Sigmoid colon (tissue), 7 donors: Measurements from ENCODE around the gene EFHC2. TPM values are rescaled to one million over a fixed set of nuclear protein-coding genes. Genes with fewer than 3 reads are reported as not detected.

ENCODE experiments used
- DNase-seq: peaks from one replicate; pipeline ENCODE4 v3.0.0-alpha.2; 2019
- H3K27ac ChIP-seq, 4 donors: fragments of 200-600 bp; sonication (generic); one replicate each; pipeline ENCODE4 v1.5.1; 2016 to 2019; ENCODE audit warnings: mild to moderate bottlenecking in 1 of 4
- H3K27me3 ChIP-seq, 3 donors: fragments of 200-600 bp; sonication (generic); one replicate each; pipeline ENCODE4 v1.5.1; 2019; ENCODE audit warnings: mild to moderate bottlenecking in 1 of 3
- H3K36me3 ChIP-seq, 4 donors: fragments of 200-600 bp; sonication (generic); one replicate each; pipeline ENCODE4 v1.5.1; 2016 to 2019
- H3K4me1 ChIP-seq, 4 donors: fragments of 200-600 bp; sonication (generic); one replicate each; pipeline ENCODE4 v1.5.1; 2017 to 2019
- H3K4me3 ChIP-seq, 4 donors: fragments of 200-600 bp; sonication (generic); one replicate each; pipeline ENCODE4 v1.5.1; 2017 to 2019; ENCODE audit warnings: mild to moderate bottlenecking in 2 of 4, moderate library complexity in 1 of 4
- H3K9me3 ChIP-seq, 4 donors: fragments of 200-600 bp in 3 of 4; sonication (generic) in 3 of 4; one replicate each; pipeline versions ENCODE4 v1.5.1 to v1.6.1; 2013 to 2019
- EP300 ChIP-seq, 4 donors: sonication (generic); formaldehyde crosslinking; IDR thresholded peaks; one replicate each; pipeline ENCODE4 v1.6.1; 2017; ENCODE audit warnings: antibody characterized with exemption in 4 of 4
- POLR2A ChIP-seq, 2 donors: fragments of 450-650 bp; IDR thresholded peaks; one replicate each; pipeline ENCODE4 v1.6.1; 2016; ENCODE audit warnings: antibody characterized with exemption in 2 of 2, mild to moderate bottlenecking in 2 of 2, moderate library complexity in 2 of 2
- POLR2AphosphoS5 ChIP-seq, 4 donors: sonication (generic); formaldehyde crosslinking; IDR thresholded peaks; one replicate each; pipeline ENCODE4 v1.6.1; 2017; ENCODE audit warnings: antibody characterized with exemption in 4 of 4
- WGBS, 2 donors: extraction: QIAGEN DNeasy Blood & Tissue Kit; methylation state at CpG; one replicate each; pipeline ENCODE4 v1.1.7; 2013; 5-methylcytosine and 5-hydroxymethylcytosine counted together
- intact Hi-C: fragments of 100-400 bp; cut with DNase I; formaldehyde crosslinking; loops from one replicate; pipeline ENCODE4 v1.15.1; 2023
- polyA plus RNA-seq, 3 donors: library from polyadenylated mRNA; stranded (reverse); fragments of 200-250 nt; gene quantifications; one replicate each; pipeline ENCODE4 v1.2.3, GENCODE V29; 2013
- total RNA-seq, 4 donors: library from RNA; depleted of rRNA; stranded (reverse); fragments of >200 nt; gene quantifications; one replicate each; pipeline ENCODE4 v1.1.0, GENCODE V29; 2016
- TF ChIP-seq, protein P1 (sequence below), 4 experiments: fragments of 450-650 bp in 3 of 4; fragments of 200-600 bp in 1 of 4; IDR thresholded peaks; one replicate each; pipeline ENCODE4 v1.5.1; 2016 to 2019; ENCODE audit warnings: antibody characterized with exemption in 4 of 4, mild to moderate bottlenecking in 3 of 4, moderate library complexity in 2 of 4
- donor health status: healthy with polysubstance abuse.
- donor health status: Bipolar disorder and iron deficiency.
- donor health status: healthy.

Gene EFHC2
- total and polyA plus RNA-seq, 7 donors = 1.1 to 3.2 (median 2.6) TPM

DNA sequence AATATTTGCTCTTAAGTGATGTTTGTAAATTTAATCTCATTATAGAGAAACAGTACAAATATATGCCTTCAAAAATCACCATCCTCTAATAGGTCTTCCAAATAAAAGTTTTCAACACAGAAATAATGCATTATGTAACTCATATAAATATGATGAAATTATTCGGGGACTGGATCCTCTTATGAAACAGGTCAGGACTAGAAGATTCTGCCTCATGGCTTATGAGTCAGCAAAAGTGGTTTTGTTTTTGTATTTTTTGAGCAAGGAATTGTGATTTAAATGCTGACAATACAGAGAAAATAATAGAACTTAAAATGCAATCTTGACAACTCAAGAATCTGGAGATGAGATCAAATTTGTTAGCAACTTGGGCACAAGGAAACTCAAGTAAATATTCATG lies 190.6 kb downstream of the EFHC2 start:
- Histone ChIP-seq H3K4me3 (no peak overlapping the region), H3K9me3 (no peaks in the 10 kb centered on the region), H3K27me3 (no peaks in the 10 kb centered on the region), H3K27ac (no peak overlapping the region), H3K36me3 (no peaks in the 10 kb centered on the region), H3K4me1 (no peaks in the 10 kb centered on the region)
- intact Hi-C loops = no loop called here
- 70 to 90% methylated on average over 1 of the region's 1 CpG for WGBS, 2 donors
- DNase-seq = no peak
- TF ChIP-seq EP300 (IDR thresholded peaks at IDR 0.05) (no peak), POLR2AphosphoS5 (IDR thresholded peaks at IDR 0.05) (no peak), POLR2A (IDR thresholded peaks at IDR 0.05) (no peak)
- TF ChIP-seq, protein P1, sequence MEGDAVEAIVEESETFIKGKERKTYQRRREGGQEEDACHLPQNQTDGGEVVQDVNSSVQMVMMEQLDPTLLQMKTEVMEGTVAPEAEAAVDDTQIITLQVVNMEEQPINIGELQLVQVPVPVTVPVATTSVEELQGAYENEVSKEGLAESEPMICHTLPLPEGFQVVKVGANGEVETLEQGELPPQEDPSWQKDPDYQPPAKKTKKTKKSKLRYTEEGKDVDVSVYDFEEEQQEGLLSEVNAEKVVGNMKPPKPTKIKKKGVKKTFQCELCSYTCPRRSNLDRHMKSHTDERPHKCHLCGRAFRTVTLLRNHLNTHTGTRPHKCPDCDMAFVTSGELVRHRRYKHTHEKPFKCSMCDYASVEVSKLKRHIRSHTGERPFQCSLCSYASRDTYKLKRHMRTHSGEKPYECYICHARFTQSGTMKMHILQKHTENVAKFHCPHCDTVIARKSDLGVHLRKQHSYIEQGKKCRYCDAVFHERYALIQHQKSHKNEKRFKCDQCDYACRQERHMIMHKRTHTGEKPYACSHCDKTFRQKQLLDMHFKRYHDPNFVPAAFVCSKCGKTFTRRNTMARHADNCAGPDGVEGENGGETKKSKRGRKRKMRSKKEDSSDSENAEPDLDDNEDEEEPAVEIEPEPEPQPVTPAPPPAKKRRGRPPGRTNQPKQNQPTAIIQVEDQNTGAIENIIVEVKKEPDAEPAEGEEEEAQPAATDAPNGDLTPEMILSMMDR (IDR thresholded peaks at IDR 0.05) = no peak

DNA sequence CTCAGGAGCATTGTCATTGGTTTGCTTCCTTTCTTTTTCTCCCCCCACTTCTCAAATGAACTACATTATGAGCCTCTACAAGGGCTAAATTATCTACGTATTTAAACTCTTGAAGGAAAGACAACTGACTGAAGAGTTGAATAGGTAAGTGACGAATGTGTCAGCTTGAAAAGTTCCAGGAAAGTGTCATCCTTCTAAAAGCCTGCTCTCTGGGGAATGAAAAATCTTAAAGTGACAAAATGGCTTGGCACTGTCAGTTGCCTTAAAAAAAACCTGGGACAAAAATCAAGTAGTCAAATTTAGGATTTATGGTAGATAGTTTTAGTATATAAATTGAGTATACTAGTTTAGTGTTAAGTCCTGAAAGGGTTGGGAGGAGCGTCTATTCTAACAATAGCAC lies 196.3 kb downstream of the EFHC2 start:
- WGBS, 2 donors = 84 to 89% methylated on average over 3 of the region's 3 CpGs
- Histone ChIP-seq H3K4me3 (no peak overlapping the region), H3K9me3 (no peaks in the 10 kb centered on the region), H3K27me3 (no peaks in the 10 kb centered on the region), H3K4me1 (no peaks in the 10 kb centered on the region), H3K36me3 (no peaks in the 10 kb centered on the region), H3K27ac (no peak overlapping the region)
- intact Hi-C loops = no loop called here
- no peak for TF ChIP-seq EP300 (IDR thresholded peaks at IDR 0.05)
- TF ChIP-seq, protein P1 (IDR thresholded peaks at IDR 0.05) = no peak
- TF ChIP-seq POLR2AphosphoS5 (IDR thresholded peaks at IDR 0.05) = no peak
- TF ChIP-seq POLR2A (IDR thresholded peaks at IDR 0.05) = no peak
- DNase-seq = no peak

DNA sequence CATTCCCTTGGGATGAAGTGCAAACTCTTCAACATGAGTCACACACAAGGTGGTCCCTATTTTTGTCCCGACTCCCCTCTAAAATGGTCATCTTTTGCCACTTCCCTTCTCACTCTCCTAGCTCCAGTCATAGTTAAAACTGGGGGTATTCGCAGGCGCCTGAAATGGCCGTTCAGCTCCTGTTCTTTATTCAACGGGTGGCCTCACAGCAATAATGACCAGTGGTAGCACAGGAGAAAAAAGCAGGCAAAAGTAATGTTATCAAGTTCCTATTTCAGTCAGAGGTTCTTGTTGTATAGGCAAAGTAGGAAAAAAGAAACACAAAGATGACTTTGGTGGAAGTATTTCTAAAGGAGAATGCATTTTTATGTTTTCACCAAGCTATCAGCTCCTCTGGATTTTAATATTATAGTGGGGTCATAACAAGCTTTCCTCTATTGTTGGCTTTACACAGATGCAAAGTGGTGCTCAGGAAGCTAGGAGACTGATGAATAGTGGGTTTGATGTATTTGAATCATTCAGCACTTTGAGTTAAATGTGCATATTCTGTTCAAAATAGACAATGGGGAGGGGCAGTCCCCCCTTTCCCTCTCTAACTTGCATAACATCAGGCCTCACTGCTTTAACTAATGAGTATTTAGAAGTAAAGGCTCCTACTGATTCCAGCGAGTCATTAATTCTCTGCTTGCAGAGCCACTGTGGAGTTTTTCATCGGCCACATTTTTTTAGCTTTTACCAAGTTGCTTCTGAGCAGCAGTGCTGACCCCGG lies 199.1 kb downstream of the EFHC2 start:
- H3K9me3 ChIP-seq = no peaks in the 10 kb centered on the region
- H3K4me1 ChIP-seq = no peaks in the 10 kb centered on the region
- 77 to 88% methylated on average over 8 of the region's 8 CpGs for WGBS, 2 donors
- intact Hi-C loops = no loop called here
- H3K36me3 ChIP-seq = no peaks in the 10 kb centered on the region
- no peaks in the 10 kb centered on the region for H3K27me3 ChIP-seq
- no peak for DNase-seq
- no peak overlapping the region for H3K4me3 ChIP-seq
- no peak overlapping the region for H3K27ac ChIP-seq
- no peak for TF ChIP-seq POLR2A (IDR thresholded peaks at IDR 0.05)
- TF ChIP-seq POLR2AphosphoS5 (IDR thresholded peaks at IDR 0.05) = no peak
- TF ChIP-seq, protein P1 (IDR thresholded peaks at IDR 0.05) = no peak
- TF ChIP-seq EP300 (IDR thresholded peaks at IDR 0.05) = no peak

DNA sequence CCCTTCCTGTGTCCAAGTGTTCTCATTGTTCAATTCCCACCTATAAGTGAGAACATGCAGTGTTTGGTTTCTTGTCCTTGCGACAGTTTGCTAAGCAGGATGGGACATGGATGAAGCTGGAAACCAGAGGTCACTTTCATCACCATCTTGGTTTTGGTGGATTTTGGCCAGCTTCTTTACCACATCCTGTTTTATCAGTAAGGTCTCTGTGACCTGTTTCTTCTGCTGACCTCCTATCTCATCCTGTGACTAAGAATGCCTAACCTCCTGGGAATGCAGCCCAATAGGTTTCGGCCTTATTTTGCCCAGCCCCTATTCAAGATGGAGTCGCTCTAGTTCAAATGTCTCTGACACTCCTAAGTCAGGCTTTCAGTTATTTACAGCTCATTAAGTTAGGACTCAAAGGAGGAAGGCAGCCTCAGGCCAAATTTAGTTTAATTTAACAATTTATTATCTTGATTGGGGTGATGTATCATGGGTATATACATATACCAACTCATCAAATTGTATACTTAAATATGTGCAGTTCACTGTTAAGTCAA lies 200.3 kb downstream of the EFHC2 start:
- Histone ChIP-seq H3K36me3 (no peaks in the 10 kb centered on the region), H3K4me1 (no peaks in the 10 kb centered on the region), H3K4me3 (no peak overlapping the region), H3K9me3 (no peaks in the 10 kb centered on the region), H3K27ac (no peak overlapping the region), H3K27me3 (no peaks in the 10 kb centered on the region)
- TF ChIP-seq, protein P1 (IDR thresholded peaks at IDR 0.05) = no peak
- no peak for TF ChIP-seq EP300 (IDR thresholded peaks at IDR 0.05)
- TF ChIP-seq POLR2A (IDR thresholded peaks at IDR 0.05) = no peak
- TF ChIP-seq POLR2AphosphoS5 (IDR thresholded peaks at IDR 0.05) = no peak
- DNase-seq = no peak
- intact Hi-C loops = no loop called here
- 95 to 99% methylated on average over 3 of the region's 3 CpGs for WGBS, 2 donors
